GM18517 (cell line): Measurements from ENCODE around the gene LDLRAD3.
"Not testable (repeated sequence)": the region's sequence is repeated elsewhere in the genome, so short reads cannot be mapped to it uniquely, and the experiment has no call there.

Experiments
- ATAC-seq: cut with Tn5 transposase; IDR thresholded peaks from one replicate; pipeline ENCODE4 v1.9.1; 2021; ENCODE audit warnings: mild to moderate bottlenecking, moderate library complexity; ENCODE audit not compliant: unreplicated experiment

LDLRAD3 gene

GRCh38 chr11:36039471-36039870 lies 95.6 kb downstream of the LDLRAD3 start:
- no peak for ATAC-seq

GRCh38 chr11:36041988-36042611 lies 98.2 kb downstream of the LDLRAD3 start:
- no peak for ATAC-seq

DNA sequence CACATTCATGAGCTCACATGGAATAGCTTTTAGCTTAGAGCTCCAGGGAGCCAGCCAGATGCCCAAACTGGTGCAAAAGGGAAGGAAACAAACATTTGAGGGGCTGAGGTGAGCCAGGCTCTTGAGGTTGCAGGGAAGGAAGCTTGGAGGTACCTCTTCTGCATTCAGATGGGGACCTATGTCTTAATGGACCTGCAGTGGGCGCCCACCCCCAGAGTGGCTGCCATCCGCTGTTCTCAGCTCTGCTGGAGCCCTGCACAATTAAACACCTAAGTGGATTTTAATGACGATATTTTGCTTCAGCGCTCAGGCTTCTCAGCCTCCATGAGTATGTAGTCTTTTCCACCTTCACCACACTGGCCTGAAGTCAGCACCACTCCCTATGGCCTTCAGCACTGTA lies 100.8 kb downstream of the LDLRAD3 start:
- no peak for ATAC-seq

DNA sequence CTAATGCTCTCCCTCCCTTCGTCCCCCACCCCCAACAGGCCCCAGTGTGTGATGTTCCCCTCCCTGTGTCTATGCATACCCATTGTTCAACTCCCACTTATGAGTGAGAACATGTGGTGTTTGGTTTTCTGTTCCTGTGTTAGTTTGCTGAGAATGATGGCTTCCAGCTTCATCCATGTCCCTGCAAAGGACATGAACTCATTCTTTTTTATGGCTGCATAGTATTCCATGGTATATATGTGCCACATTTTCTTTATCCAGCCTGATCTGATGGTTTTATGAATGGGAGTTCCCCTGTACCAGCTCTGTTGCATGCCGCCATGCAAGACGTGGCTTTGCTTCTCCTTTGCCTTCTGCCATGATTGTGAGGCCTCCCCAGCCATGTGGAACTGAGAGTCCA lies 102.1 kb downstream of the LDLRAD3 start:
- ATAC-seq = not testable (repeated sequence)

DNA sequence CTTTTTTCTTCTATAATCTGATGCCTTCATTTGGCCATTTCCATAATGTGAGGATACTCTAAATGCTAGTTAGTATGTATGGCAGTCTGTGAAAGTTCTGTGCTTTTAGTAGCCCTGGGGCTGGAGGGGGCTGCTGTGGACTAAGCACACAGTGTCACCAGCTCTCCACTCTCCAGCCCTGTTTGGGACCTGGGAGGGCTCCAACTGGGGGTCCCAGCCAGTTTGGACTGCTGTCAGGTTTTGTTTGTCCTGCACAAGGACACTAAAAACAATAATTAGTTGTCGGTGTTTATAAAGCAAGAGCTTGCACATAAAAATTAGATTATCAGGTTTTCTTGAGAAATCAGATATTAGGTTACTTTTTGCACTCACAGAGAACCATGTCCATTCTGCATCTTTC lies 103.1 kb downstream of the LDLRAD3 start:
- ATAC-seq = no peak

- ATAC-seq = no peak
Measured at GRCh38 chr11:36047344-36047743, 103.5 kb downstream of the LDLRAD3 start.

- ATAC-seq = no peak
Measured at GRCh38 chr11:36048496-36049247, 104.8 kb downstream of the LDLRAD3 start.

DNA sequence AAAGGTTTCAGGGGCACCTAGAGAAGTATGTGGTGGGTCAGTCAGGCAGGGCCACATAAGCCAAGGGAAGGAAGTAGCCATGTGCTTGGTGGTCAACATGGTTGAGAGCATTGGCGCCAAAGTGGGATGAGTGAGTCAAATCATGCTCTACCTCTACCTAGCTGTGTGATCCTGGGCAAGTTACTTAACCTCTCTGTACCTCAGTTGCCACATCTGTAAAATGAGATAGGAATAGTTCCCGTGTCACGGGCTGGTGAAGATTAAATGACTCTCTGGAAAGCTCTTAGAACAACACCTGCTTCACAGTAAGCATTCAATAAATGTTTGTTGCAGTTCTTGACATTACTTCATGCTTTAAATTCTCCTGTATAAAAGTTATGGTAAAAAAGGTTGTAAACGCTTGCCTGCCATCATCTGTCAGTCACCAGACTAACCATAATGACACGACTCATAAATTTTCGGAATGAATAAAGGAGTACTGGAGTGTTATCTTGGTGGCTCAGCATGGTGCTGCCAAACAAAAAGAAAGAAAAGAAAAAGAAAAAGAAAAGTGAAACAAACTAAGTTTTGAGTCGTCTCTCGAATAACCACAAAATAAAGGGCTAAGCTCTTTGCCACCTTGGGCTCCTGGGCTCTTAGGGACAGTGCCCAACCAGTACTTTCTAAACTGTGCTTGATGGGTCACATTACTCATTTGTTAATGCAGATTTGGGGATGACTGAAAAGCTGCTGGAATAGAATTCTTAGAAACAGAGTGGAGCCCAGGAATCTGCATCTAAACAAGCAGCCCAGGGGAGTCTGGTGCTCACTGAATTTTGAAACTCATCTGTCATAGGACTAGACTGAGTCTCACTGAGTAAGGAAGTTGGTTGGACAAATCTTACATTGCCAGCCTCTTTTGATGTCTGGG lies 107.6 kb downstream of the LDLRAD3 start:
- ATAC-seq = no peak

- no peak for ATAC-seq
Measured at GRCh38 chr11:36053281-36053680, 109.4 kb downstream of the LDLRAD3 start.

DNA sequence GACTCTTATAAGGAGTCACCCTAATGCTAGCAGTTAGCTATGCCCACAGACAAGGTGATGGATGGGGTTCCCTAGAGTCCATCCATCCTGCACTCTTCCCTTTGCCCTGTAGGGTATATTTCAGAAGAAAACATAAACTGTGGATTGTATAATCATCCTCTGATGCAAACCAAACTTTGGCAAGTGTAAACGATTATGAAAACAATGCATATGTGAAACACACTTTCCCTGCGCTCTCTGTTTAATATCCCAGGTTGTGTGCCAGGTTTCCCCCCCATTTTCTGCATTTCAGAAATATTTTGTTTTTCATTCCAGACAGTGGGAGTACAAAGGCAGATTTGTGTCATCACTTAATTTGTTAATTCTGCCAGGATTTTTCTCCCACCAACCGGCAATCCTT lies 110.0 kb downstream of the LDLRAD3 start:
- no peak for ATAC-seq

- no peak for ATAC-seq
Measured at GRCh38 chr11:36054628-36055027, 110.8 kb downstream of the LDLRAD3 start.

- no peak for ATAC-seq
Measured at GRCh38 chr11:36056160-36056751, 112.4 kb downstream of the LDLRAD3 start.

- ATAC-seq = no peak
Measured at GRCh38 chr11:36057379-36058042, 113.6 kb downstream of the LDLRAD3 start.

- no peak for ATAC-seq
Measured at GRCh38 chr11:36059660-36060059, 115.8 kb downstream of the LDLRAD3 start.

- ATAC-seq = no peak
Measured at GRCh38 chr11:36060926-36061325, 117.1 kb downstream of the LDLRAD3 start.

- ATAC-seq = no peak
Measured at GRCh38 chr11:36061471-36061870, 117.6 kb downstream of the LDLRAD3 start.

- ATAC-seq = no peak
Measured at GRCh38 chr11:36062796-36063365, 119.0 kb downstream of the LDLRAD3 start.

- no peak for ATAC-seq
Measured at GRCh38 chr11:36065436-36065835, 121.6 kb downstream of the LDLRAD3 start.

DNA sequence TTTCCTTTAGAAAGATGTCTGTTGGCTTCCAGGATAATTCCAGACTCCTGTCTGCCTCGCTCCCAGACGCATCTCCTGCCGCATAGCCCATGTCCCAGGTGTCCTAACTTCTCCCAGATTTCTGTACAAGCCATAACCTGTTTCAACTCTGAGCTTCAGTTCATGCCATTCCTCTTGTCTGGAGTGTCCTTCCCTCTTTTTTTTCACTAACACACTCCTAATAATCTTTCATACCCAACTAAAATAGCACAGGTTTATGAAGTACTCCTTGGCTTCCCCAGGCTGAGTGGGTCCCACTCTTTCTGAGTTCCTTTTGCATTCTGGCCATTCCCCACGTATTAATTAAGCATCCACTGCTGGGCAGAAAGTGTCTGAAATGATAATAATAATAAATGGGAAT lies 123.0 kb downstream of the LDLRAD3 start:
- ATAC-seq = no peak

GRCh38 chr11:36069576-36070212 lies 125.8 kb downstream of the LDLRAD3 start:
- no peak for ATAC-seq
